ENCODE measurements around the gene ALKBH8.
"Not testable (repeated sequence)": the region's sequence is repeated elsewhere in the genome, so short reads cannot be mapped to it uniquely, and the experiment has no call there.

Gene ALKBH8

GRCh38 chr11:107501713-107502112, 63.8 kb downstream of the ALKBH8 start:
- no peak for DNase-seq

DNA sequence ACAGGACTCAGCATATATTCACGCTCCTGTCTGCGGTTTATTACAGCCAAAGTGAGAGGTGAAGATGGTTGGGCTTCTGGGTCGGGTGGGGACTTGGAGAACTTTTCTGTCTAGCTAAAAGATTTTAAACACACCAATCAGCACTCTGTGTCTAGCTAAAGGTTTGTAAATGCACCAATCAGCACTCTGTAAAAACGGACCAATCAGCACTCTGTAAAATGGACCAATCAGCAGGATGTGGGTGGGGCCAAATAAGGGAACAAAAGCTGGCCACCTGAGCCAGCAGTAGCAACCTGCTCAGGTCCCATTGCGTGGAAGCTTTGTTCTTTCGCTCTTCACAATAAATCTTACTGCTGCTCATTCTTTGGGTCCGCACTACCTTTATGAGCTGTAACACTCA, 68.2 kb downstream of the ALKBH8 start:
- DNase-seq = not testable (repeated sequence)

DNA sequence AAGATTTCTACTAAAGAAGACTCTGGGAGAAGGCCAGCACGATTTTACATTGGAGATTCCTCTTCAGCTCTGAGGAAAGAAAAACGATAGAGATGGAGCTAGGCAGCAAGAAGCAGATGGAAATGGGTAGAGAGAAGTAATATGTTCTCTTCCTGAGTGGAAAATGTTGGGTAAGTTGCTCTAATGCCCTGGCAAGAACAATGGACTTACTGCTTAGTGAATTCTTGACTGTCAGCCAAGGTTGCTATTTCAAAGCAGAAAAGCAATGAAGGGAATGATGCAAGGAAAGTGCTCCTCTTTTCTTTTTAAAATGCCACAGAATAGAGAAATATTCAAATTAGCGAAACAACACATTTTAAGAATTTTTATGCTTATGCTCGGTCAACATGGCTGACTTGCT, 69.5 kb downstream of the ALKBH8 start:
- DNase-seq = no peak

DNA sequence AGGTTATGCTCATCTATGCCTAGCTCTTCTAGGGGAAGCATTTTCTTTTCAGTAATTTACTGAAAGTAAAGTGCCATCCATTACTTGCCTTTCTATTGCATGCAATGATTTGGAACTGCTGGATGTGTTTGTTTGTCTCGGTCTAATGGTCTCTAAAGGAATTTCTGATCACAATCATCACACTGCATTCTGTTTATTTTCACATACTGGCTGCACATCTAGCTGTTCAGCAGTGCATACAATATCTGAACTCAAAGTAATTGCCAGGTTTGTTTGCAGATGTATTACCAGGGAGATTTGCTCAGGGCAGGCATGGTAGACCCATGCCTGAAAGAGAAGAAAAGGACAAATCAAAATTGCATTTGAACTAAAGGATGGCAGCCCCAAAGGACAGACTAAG, 71.5 kb downstream of the ALKBH8 start:
- DNase-seq = no peak

- no peak for DNase-seq
These were observed 72.4 kb downstream of the ALKBH8 start for GRCh38 chr11:107493117-107493516.

- no peak for DNase-seq
These were observed 74.7 kb downstream of the ALKBH8 start for GRCh38 chr11:107490836-107491235.

DNA sequence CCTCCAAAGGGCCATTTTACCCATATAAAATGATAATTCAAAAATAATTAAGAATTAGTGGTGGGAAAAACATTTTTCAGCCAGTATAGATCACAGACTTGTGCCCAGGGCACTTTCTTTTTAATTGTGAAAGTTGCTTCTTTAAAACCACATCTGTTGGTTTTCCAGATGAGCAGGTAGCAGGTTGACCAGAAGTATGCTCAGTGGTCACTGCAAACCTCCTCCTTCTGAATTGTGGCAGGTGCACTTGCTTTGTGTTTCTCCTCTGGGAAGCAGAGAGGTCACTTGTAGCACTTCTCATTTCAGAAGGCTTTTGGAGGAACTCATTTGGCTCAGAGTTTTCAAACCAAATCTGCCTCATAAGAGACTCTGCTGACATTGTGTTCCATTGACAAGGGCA, 83.3 kb downstream of the ALKBH8 start:
- DNase-seq = no peak

DNA sequence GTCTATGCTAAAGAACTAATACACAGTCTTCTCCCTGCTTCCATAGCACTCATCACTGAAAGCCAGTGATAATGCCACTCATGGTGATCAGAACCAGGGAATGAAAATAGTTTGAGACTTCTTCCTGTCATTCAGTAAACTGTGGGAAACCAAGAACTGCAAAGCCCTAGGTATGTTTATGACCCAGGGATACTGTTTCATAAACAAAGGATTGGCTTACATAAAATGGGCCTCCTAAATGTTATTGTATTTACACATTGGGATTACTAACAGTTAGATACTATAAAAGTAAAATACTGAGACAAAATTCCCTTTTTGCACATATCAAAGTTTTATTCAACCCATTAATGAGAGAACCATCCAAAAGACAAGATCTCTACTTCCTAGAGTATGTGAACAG, 86.6 kb downstream of the ALKBH8 start:
- no peak for DNase-seq

DNA sequence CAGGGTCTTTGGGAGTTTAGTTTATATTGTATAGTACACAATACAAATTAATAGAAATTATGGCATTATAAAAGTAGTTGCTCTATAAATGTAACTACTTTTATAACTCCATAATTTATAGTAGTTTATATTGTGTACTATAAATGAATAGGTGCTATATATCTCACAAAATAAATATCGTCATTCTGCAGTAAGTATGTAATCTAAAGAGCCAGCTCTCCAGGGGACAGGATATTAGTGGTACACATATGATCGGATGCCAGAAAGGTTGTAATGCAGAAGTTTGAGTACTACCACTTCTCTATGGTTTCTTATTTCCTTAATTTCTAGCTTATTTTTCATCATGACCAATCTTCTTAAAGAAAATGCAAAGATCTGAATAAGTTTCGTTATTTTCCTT, 87.7 kb downstream of the ALKBH8 start:
- no peak for DNase-seq

- no peak for DNase-seq
These were observed 91.7 kb downstream of the ALKBH8 start for GRCh38 chr11:107473792-107474191.

GRCh38 chr11:107472966-107473365, 92.6 kb downstream of the ALKBH8 start:
- DNase-seq = no peak

GRCh38 chr11:107468596-107468995, 96.9 kb downstream of the ALKBH8 start:
- DNase-seq = peak; percentile 43

GRCh38 chr11:107467696-107468095, 97.8 kb downstream of the ALKBH8 start:
- no peak for DNase-seq

- not testable (repeated sequence) for DNase-seq
These were observed 99.2 kb downstream of the ALKBH8 start for GRCh38 chr11:107466275-107466866.

- peak; percentile 96 for DNase-seq
These were observed 107.8 kb downstream of the ALKBH8 start, which contains the start of gene CWF19L2 for GRCh38 chr11:107457558-107458271. Gene CWF19L2, minus strand, starts transcription at chr11:107457825. Its CDS starts 9 bp downstream, at chr11:107457816.

DNA sequence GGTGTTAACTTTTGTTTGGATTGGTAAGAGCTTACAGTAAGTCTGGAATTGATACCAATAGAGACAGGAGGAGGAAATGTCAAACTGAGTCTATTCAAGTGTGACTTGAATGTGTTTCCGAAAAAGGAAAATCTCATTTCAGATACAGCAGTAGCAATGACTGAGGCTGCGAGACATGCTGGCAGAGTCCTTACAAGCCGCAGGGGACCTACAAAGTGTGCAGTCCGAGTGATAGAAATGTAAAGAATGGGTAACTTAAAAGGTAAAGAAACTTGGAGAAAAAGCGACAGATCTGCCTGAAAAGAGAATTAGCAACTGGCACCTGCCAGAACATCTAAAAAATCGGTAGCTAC, 108.4 kb downstream of the ALKBH8 start:
- peak; percentile 12 for DNase-seq

GRCh38 chr11:107453594-107454286, 111.8 kb downstream of the ALKBH8 start:
- no peak for DNase-seq
